HL-60 (cell line): ENCODE measurements around the gene GSTA4.

Experiments
- DNase-seq, 2 experiments: peaks; one replicate each; pipeline ENCODE4 v3.0.0-alpha.2; 2010 to 2020; ENCODE audit warnings: low read depth in 1 of 2, low spot score in 1 of 2
- H3K27ac ChIP-seq: fragments of 250-450 bp; sonication (Bioruptor Pico); replicated peaks from 2 replicates; pipeline ENCODE4 v1.5.1; 2020; ENCODE audit warnings: mild to moderate bottlenecking, moderate library complexity
- H3K27me3 ChIP-seq: fragments of 250-450 bp; sonication (Bioruptor Pico); 2 replicates; pipeline ENCODE4 v1.5.1; 2021; ENCODE audit warnings: mild to moderate bottlenecking, moderate library complexity; ENCODE audit not compliant: insufficient read depth, poor library complexity, severe bottlenecking
- H3K4me3 ChIP-seq: replicated peaks from 2 replicates; pipeline ENCODE4 v1.5.1; 2011; ENCODE audit warnings: mild to moderate bottlenecking, control low read depth, low read length; ENCODE audit not compliant: insufficient read depth
- GABPA ChIP-seq: IDR thresholded peaks from 2 replicates; pipeline ENCODE4 v1.6.1; 2012; ENCODE audit warnings: low read depth
- POLR2AphosphoS5 ChIP-seq: IDR thresholded peaks from 2 replicates; pipeline ENCODE4 v1.6.1; 2012; ENCODE audit warnings: low read depth
- SPI1 ChIP-seq: IDR thresholded peaks from 2 replicates; pipeline ENCODE4 v1.6.1; 2012; ENCODE audit warnings: low read depth, mild to moderate bottlenecking, borderline replicate concordance
- TF ChIP-seq, protein P1 (sequence below): IDR thresholded peaks from one replicate; pipeline ENCODE4 v1.5.1; 2011; ENCODE audit warnings: low read length, control low read depth, inconsistent platforms; ENCODE audit not compliant: insufficient read depth
- TF ChIP-seq, protein P2 (sequence below): IDR thresholded peaks from 2 replicates; pipeline ENCODE4 v1.6.1; 2012; ENCODE audit warnings: low read depth; ENCODE audit not compliant: insufficient replicate concordance

The GSTA4 gene

DNA sequence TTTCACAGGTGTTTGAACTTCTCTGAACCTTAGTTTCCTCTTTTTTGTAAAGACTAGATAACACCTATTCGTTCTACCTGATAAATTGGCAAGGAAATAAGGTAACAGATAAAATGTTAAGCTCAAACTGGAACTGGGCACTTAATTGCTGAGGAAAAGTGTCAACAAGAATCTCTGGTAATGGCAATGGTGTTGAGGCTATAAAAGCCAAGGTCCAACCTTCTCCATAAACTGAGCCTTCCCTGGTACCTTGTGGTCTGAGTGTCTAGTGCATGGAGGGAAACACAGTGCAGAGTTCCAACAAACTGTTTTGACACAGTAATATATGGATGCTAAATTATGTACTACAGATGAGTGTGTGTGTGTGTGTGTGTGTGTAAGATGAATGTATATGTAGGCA is 33.4 kb upstream of the GSTA4 start:
- no peak for TF ChIP-seq SPI1
- no peak for DNase-seq
- no peaks in the 10 kb centered on the region for H3K27me3 ChIP-seq
- no peak overlapping the region for H3K27ac ChIP-seq
- H3K4me3 ChIP-seq: no peak overlapping the region

DNA sequence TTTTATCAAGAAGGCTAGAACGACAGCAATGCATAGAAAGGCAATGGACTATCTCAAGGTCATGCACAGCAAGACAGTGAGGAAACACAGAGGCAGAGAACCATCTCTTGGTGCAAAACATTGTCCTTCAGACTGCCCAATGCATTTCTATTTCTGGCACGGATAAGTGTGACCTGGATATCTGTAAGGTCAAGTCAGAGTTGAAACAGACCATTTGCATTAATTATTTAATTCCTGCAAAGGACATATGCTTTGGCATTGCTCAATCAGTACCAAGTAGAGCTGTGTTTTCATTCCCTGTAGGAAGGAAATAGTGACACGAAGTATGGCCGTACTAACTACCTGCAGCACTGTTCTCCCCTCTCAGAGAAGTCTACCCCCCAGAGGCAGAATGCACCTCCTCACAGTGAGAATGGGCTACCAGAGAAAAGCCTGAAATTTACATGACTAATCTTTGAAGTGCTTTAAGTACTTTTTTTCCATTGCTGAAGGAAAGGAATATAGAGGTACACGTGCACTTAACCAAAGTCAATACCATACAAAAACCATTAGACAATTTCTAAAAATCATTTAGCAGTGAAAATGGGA is 32.1 kb upstream of the GSTA4 start:
- no peak overlapping the region for H3K27ac ChIP-seq
- H3K27me3 ChIP-seq: no peaks in the 10 kb centered on the region
- DNase-seq: no peak
- no peak overlapping the region for H3K4me3 ChIP-seq
- TF ChIP-seq POLR2AphosphoS5 (no peak), GABPA (no peak), SPI1 (no peak)
- TF ChIP-seq, protein P1, sequence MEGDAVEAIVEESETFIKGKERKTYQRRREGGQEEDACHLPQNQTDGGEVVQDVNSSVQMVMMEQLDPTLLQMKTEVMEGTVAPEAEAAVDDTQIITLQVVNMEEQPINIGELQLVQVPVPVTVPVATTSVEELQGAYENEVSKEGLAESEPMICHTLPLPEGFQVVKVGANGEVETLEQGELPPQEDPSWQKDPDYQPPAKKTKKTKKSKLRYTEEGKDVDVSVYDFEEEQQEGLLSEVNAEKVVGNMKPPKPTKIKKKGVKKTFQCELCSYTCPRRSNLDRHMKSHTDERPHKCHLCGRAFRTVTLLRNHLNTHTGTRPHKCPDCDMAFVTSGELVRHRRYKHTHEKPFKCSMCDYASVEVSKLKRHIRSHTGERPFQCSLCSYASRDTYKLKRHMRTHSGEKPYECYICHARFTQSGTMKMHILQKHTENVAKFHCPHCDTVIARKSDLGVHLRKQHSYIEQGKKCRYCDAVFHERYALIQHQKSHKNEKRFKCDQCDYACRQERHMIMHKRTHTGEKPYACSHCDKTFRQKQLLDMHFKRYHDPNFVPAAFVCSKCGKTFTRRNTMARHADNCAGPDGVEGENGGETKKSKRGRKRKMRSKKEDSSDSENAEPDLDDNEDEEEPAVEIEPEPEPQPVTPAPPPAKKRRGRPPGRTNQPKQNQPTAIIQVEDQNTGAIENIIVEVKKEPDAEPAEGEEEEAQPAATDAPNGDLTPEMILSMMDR: no peak
- TF ChIP-seq, protein P2, sequence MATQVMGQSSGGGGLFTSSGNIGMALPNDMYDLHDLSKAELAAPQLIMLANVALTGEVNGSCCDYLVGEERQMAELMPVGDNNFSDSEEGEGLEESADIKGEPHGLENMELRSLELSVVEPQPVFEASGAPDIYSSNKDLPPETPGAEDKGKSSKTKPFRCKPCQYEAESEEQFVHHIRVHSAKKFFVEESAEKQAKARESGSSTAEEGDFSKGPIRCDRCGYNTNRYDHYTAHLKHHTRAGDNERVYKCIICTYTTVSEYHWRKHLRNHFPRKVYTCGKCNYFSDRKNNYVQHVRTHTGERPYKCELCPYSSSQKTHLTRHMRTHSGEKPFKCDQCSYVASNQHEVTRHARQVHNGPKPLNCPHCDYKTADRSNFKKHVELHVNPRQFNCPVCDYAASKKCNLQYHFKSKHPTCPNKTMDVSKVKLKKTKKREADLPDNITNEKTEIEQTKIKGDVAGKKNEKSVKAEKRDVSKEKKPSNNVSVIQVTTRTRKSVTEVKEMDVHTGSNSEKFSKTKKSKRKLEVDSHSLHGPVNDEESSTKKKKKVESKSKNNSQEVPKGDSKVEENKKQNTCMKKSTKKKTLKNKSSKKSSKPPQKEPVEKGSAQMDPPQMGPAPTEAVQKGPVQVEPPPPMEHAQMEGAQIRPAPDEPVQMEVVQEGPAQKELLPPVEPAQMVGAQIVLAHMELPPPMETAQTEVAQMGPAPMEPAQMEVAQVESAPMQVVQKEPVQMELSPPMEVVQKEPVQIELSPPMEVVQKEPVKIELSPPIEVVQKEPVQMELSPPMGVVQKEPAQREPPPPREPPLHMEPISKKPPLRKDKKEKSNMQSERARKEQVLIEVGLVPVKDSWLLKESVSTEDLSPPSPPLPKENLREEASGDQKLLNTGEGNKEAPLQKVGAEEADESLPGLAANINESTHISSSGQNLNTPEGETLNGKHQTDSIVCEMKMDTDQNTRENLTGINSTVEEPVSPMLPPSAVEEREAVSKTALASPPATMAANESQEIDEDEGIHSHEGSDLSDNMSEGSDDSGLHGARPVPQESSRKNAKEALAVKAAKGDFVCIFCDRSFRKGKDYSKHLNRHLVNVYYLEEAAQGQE: no peak

DNA sequence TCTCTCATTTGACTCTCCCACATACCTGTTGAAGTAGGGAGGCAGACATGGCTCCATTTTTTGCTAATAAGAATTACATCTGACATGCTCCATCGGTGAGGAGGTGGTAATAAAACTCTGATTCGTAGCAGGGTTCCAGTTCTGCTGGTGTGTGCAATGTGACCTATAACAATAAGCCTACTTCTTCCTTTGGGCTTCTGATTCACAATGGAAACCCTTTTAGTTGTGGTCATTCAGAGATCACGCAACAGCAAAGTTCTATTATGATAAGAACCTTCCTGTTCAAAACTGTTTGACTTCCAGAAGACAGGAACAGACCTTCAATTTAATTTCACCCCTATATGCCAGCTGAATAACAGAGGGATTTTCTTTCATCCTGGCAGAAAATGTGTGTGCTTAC is 31.4 kb upstream of the GSTA4 start:
- no peak overlapping the region for H3K27ac ChIP-seq
- H3K27me3 ChIP-seq: no peaks in the 10 kb centered on the region
- TF ChIP-seq, protein P2: no peak
- TF ChIP-seq GABPA (no peak), POLR2AphosphoS5 (no peak), SPI1 (no peak)
- TF ChIP-seq, protein P1: no peak
- DNase-seq: no peak
- no peak overlapping the region for H3K4me3 ChIP-seq

DNA sequence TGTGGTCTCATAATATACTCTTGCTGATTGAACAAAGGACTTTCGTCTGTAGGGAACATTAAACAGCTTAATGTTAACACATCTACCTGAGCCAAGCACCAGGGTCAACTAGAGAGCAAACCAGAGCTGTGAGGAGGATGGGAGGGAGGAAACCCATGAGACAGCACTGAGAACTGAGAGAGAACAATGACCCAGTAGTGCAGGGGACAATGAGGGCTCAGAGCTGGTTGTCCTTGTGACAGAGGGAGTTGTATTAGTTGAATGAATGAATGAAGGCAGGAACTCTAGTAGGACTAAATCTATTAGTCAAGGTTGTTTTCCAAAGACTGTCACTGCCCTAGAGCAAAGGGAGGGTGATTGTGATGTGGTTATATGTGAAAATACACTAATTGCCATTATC is 28.2 kb upstream of the GSTA4 start:
- no peak overlapping the region for H3K27ac ChIP-seq
- no peak overlapping the region for H3K4me3 ChIP-seq
- TF ChIP-seq, protein P2: no peak
- TF ChIP-seq, protein P1: no peak
- no peak for TF ChIP-seq SPI1
- no peak for TF ChIP-seq POLR2AphosphoS5
- no peak for TF ChIP-seq GABPA
- no peak for DNase-seq
- no peaks in the 10 kb centered on the region for H3K27me3 ChIP-seq
